Small intestine (tissue), 7 donors: ENCODE results near the gene PDE6C. TPM values are rescaled to one million over a fixed set of nuclear protein-coding genes. Genes with fewer than 3 reads are reported as not detected.
A peak's percentile ranks its signal among the peaks of the same experiment; 100 is the strongest.
"Not testable (repeated sequence)": the region's sequence is repeated elsewhere in the genome, so short reads cannot be mapped to it uniquely, and the experiment has no call there.

Experiments used
- DNase-seq, 2 donors: peaks; one replicate each; pipeline versions ENCODE4 v3.0.0 to v3.0.0-alpha.2; 2013
- FAIRE-seq: peaks from 2 replicates; lab custom pipeline; 2012; peaks lifted over from hg19 to GRCh38; lab: Jason Lieb, UNC
- H3K27ac ChIP-seq, 3 donors: one replicate each; pipeline ENCODE4 v1.5.1; 2013; ENCODE audit warnings: low read length in 2 of 3, mild to moderate bottlenecking in 2 of 3, control low read depth in 1 of 3, inconsistent platforms in 1 of 3, low read depth in 1 of 3, moderate library complexity in 1 of 3
- H3K27me3 ChIP-seq, 3 donors: one replicate each; pipeline ENCODE4 v1.6.1; 2013; ENCODE audit warnings: low read length in 3 of 3, inconsistent platforms in 1 of 3; ENCODE audit not compliant: control insufficient read depth in 3 of 3, insufficient read depth in 3 of 3
- H3K36me3 ChIP-seq, 3 donors: one replicate each; pipeline ENCODE4 v1.6.1; 2013; ENCODE audit warnings: low read length in 3 of 3, inconsistent platforms in 1 of 3, low read depth in 1 of 3, mild to moderate bottlenecking in 1 of 3, moderate library complexity in 1 of 3; ENCODE audit not compliant: control insufficient read depth in 3 of 3, insufficient read depth in 2 of 3
- H3K4me1 ChIP-seq, 3 donors: one replicate each; pipeline ENCODE4 v1.6.1; 2013; ENCODE audit warnings: low read length in 2 of 3, inconsistent platforms in 1 of 3, low read depth in 1 of 3, mild to moderate bottlenecking in 1 of 3, moderate library complexity in 1 of 3; ENCODE audit not compliant: control insufficient read depth in 3 of 3, insufficient read depth in 2 of 3
- H3K4me3 ChIP-seq, 3 donors: one replicate each; pipeline ENCODE4 v1.5.1; 2013; ENCODE audit warnings: low read length in 3 of 3, control low read depth in 1 of 3, inconsistent platforms in 1 of 3, low read depth in 1 of 3, mild to moderate bottlenecking in 1 of 3, moderate library complexity in 1 of 3
- H3K9me3 ChIP-seq, 2 donors: one replicate each; pipeline ENCODE4 v1.6.1; 2013; ENCODE audit warnings: low read depth in 1 of 2, low read length in 1 of 2; ENCODE audit not compliant: control insufficient read depth in 2 of 2, insufficient read depth in 1 of 2
- WGBS, 3 donors: extraction: QIAGEN DNeasy Blood & Tissue Kit; methylation state at CpG; one replicate each; pipeline ENCODE4 v1.1.7; 2013; 5-methylcytosine and 5-hydroxymethylcytosine counted together
- polyA plus RNA-seq, 4 donors: library from polyadenylated mRNA; stranded (reverse) in 3 of 4; unstranded in 1 of 4; fragments of 200-250 nt in 3 of 4; fragments of 120-200 nt in 1 of 4; gene quantifications; one replicate each; pipeline versions ENCODE4 v1.2.1 to v1.2.3, GENCODE V29; 2013
- donor health status: healthy with polysubstance abuse.
- donor health status: control.
- donor health status: control.
- donor health status: Bipolar disorder and iron deficiency.
- donor health status: healthy.

The PDE6C gene
- polyA plus RNA-seq, 4 donors: 0.28 TPM; not detected in 3

GRCh38 chr10:93678805-93679587 is 66.7 kb downstream of the PDE6C start:
- H3K36me3 ChIP-seq: peaks cover 2 to 11% (median 4%) of the 10 kb centered on the region in 3 donors
- FAIRE-seq: no peak

GRCh38 chr10:93680412-93681047 is 68.2 kb downstream of the PDE6C start:
- DNase-seq: peak; percentile 64 to 67
- H3K4me3 ChIP-seq: no peak overlapping the region
- no peak for FAIRE-seq
- H3K9me3 ChIP-seq: no peaks in the 10 kb centered on the region
- no peaks in the 10 kb centered on the region for H3K27me3 ChIP-seq
- H3K27ac ChIP-seq: no peak overlapping the region
- no peaks in the 10 kb centered on the region for H3K4me1 ChIP-seq
- 38 to 64% (median 53%) methylated on average over 4 of the region's 4 CpGs for WGBS, 3 donors
- peaks cover 0 to 8% (median 4%) of the 10 kb centered on the region in 3 donors for H3K36me3 ChIP-seq

More at GRCh38 chr10:93678805-93679587, 66.7 kb downstream of the PDE6C start:
- H3K4me3 ChIP-seq: no peak overlapping the region
- H3K4me1 ChIP-seq: no peaks in the 10 kb centered on the region
- H3K27ac ChIP-seq: no peak overlapping the region
- no peaks in the 10 kb centered on the region for H3K27me3 ChIP-seq
- WGBS, 3 donors: 85 to 91% (median 88%) methylated on average over 3 of the region's 3 CpGs
- no peak for DNase-seq
- no peaks in the 10 kb centered on the region for H3K9me3 ChIP-seq

- Histone ChIP-seq H3K36me3 (peaks cover 0 to 4% (median 2%) of the 10 kb centered on the region in 3 donors), H3K27ac (no peak overlapping the region), H3K4me1 (no peaks in the 10 kb centered on the region), H3K4me3 (no peak overlapping the region), H3K9me3 (no peaks in the 10 kb centered on the region), H3K27me3 (no peaks in the 10 kb centered on the region)
- no peak for FAIRE-seq
- no peak for DNase-seq
These were observed 75.4 kb downstream of the PDE6C start for GRCh38 chr10:93687737-93688136.

DNA sequence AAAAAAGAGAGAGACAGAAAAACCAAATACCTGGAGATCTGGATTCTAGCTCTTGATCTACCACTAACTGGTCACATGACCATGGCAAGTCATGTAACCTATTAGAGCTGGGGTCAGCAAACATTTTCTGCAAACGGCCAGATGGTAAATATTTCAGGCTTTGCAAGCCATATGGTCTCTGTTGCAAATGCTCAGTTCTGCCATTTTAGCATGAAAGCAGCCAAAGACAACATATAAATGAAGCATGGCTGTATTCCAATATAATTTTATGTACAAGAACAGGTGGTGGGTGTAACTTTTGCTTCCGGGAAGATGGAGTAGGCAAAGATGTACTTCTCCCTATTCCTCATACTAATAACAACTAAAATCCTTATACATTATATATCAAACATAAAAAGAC is 83.4 kb downstream of the PDE6C start:
- DNase-seq: peak in 1 of 2 donors; percentile 8
- WGBS, 3 donors: 63 to 72% (median 70%) methylated on average over 2 of the region's 2 CpGs
- H3K4me3 ChIP-seq: no peak overlapping the region
- peaks cover 0 to 2% (median 0%) of the 10 kb centered on the region in 3 donors for H3K4me1 ChIP-seq
- H3K9me3 ChIP-seq: no peaks in the 10 kb centered on the region
- FAIRE-seq: no peak
- no peaks in the 10 kb centered on the region for H3K27me3 ChIP-seq
- H3K27ac ChIP-seq: no peak overlapping the region
- H3K36me3 ChIP-seq: peaks cover 0 to 17% (median 11%) of the 10 kb centered on the region in 3 donors

- 95 to 100% (median 95%) methylated on average over 2 of the region's 2 CpGs for WGBS, 3 donors
- FAIRE-seq, H3K9me3 ChIP-seq, H3K4me1 ChIP-seq, H3K27ac ChIP-seq, DNase-seq, H3K27me3 ChIP-seq, H3K4me3 ChIP-seq: not testable (repeated sequence)
- H3K36me3 ChIP-seq: peaks cover 0 to 14% (median 11%) of the 10 kb centered on the region in 3 donors
These were observed 84.2 kb downstream of the PDE6C start for GRCh38 chr10:93696582-93696981.

- peaks cover 0 to 11% (median 2%) of the 10 kb centered on the region in 3 donors for H3K4me1 ChIP-seq
- 91% methylated on average over 2 of the region's 2 CpGs for WGBS, 3 donors
- DNase-seq (no peak), FAIRE-seq (no peak)
- H3K36me3 ChIP-seq: peaks cover 0 to 14% (median 11%) of the 10 kb centered on the region in 3 donors
- H3K27ac ChIP-seq: no peak overlapping the region
- H3K9me3 ChIP-seq: no peaks in the 10 kb centered on the region
- no peak overlapping the region for H3K4me3 ChIP-seq
- H3K27me3 ChIP-seq: no peaks in the 10 kb centered on the region
These were observed 84.9 kb downstream of the PDE6C start for GRCh38 chr10:93697207-93697606.

DNA sequence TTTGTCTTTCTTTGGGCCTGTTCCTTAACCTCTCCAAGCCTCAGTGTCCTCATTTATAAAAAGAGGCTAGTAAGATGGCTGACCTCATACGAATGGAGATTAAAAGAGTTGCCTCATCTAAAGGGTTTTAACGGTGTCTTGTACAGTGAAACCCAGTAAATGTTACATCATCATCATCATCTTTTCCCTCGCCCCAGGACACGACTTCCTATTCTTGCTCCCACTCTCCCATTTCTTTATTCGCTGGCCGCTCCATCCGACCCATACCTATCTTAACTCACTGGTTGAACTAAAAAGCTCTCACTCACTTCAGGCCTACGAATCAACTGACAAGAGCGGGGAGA is 89.5 kb downstream of the PDE6C start:
- Histone ChIP-seq H3K27ac (peak overlapping the region; percentile 83 to 92 (median 88)), H3K4me3 (peak overlapping the region; percentile 63 to 72 (median 72)), H3K27me3 (no peaks in the 10 kb centered on the region), H3K9me3 (no peaks in the 10 kb centered on the region), H3K36me3 (peaks cover 0 to 7% (median 4%) of the 10 kb centered on the region in 3 donors), H3K4me1 (peaks cover 0 to 11% (median 2%) of the 10 kb centered on the region in 3 donors)
- no peak for FAIRE-seq
- WGBS, 3 donors: 0 to 1% (median 1%) methylated on average over 9 of the region's 9 CpGs
- no peak for DNase-seq

- H3K36me3 ChIP-seq: peaks cover 0 to 7% (median 4%) of the 10 kb centered on the region in 3 donors
- H3K4me1 ChIP-seq: peaks cover 0 to 11% (median 2%) of the 10 kb centered on the region in 3 donors
- peak; percentile 91 to 94 for DNase-seq
- no peaks in the 10 kb centered on the region for H3K9me3 ChIP-seq
- peak within 1 kb of the TSS; percentile 65 to 72 (median 72) for H3K4me3 ChIP-seq
- WGBS, 3 donors: 0 to 1% (median 0%) methylated on average over 52 of the region's 52 CpGs
- H3K27me3 ChIP-seq: no peaks in the 10 kb centered on the region
- peak within 1 kb of the TSS; percentile 83 to 92 (median 88) for H3K27ac ChIP-seq
- FAIRE-seq: no peak
These were observed 90.1 kb downstream of the PDE6C start, which contains the start of gene FRA10AC1 for GRCh38 chr10:93702210-93703001. TSS of gene FRA10AC1 (minus strand) at chr10:93702592. CDS start at chr10:93700106, 2,486 bp downstream.
